Measurements from ENCODE around the gene H3-3A. TPM values are rescaled to one million over a fixed set of nuclear protein-coding genes. Genes with fewer than 3 reads are reported as not detected.

H3-3A gene
- total RNA-seq, 4 donors from 2014 or later: 304 to 569 (median 410) TPM

DNA sequence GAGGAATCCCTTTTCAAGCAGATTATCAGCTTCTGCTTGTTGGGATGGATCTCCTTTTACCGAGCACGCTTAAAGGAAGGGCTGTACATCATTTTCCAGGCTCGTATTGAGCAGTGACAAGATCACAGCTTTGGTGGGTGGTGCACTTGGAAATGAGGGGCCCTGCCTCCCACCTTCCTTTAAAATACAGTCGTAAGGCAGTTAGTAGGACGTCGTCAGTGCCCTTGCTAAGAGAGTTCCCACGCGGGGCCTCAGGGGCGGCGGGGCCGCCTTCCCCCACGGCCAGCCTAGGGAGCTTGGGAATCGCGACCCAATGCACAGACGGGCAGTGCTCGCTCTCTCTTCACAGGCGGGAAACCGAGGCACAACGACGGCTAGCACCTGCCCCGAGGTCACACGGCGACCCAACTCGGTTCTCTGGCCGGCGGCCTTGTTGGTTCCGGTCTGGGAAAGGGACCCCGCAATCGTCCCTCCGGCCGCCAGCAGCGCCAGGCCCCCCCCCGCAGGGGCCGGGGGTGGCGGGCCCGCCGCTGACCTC, 58.6 kb downstream of the H3-3A start:
- intact Hi-C loops (cut with DNase I; ENCODE audit: low total_unique reads): loop anchor here (1.0 to 5.0 kb wide), 2 partner anchors 57 to 81 kb away; no protein-coding TSS in a partner anchor
- no peak for DNase-seq (ENCODE audit: low spot score in 2 of 2)
- H3K4me3 ChIP-seq (ENCODE audit: low read depth, poor library complexity, severe bottlenecking): peak overlapping the region; percentile 45
- TF ChIP-seq, protein P1, sequence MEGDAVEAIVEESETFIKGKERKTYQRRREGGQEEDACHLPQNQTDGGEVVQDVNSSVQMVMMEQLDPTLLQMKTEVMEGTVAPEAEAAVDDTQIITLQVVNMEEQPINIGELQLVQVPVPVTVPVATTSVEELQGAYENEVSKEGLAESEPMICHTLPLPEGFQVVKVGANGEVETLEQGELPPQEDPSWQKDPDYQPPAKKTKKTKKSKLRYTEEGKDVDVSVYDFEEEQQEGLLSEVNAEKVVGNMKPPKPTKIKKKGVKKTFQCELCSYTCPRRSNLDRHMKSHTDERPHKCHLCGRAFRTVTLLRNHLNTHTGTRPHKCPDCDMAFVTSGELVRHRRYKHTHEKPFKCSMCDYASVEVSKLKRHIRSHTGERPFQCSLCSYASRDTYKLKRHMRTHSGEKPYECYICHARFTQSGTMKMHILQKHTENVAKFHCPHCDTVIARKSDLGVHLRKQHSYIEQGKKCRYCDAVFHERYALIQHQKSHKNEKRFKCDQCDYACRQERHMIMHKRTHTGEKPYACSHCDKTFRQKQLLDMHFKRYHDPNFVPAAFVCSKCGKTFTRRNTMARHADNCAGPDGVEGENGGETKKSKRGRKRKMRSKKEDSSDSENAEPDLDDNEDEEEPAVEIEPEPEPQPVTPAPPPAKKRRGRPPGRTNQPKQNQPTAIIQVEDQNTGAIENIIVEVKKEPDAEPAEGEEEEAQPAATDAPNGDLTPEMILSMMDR (IDR thresholded peaks at IDR 0.05): no peak
- TF ChIP-seq POLR2A (IDR thresholded peaks at IDR 0.05): no peak
- 21 to 23% methylated on average over 23 to 25 of the region's 37 CpGs for WGBS, 2 donors

Other genes starting within 250 kb of the H3-3A start
- 10 to 100 TPM; 29.1 to 49.1 (median 42.9) TPM for gene TMEM63A, start 180.3 kb upstream of the H3-3A start, total RNA-seq
- gene LEFTY1, start 173.6 kb upstream of the H3-3A start, total RNA-seq: 1 to 10 TPM in 1 of 4 donors, under 1 TPM in 2, not detected in 1; 0.19 to 1.2 (median 0.39) TPM
- gene PYCR2, start 138.5 kb upstream of the H3-3A start, total RNA-seq: 10 to 100 TPM; 35.4 to 43.1 (median 37.9) TPM
- under 1 TPM in 2 of 4 donors, not detected in 2; 0.16 to 0.86 TPM for gene LEFTY2, start 121.5 kb upstream of the H3-3A start, total RNA-seq
- gene SDE2, start 63.4 kb upstream of the H3-3A start, total RNA-seq: 10 to 100 TPM; 26.2 to 32.7 (median 30.9) TPM
- gene ACBD3, start 124.0 kb downstream of the H3-3A start, total RNA-seq: 10 to 100 TPM; 39.7 to 57.6 (median 49.9) TPM
- gene MIXL1, start 160.9 kb downstream of the H3-3A start, total RNA-seq: not detected
- 1 to 10 TPM; 3.8 to 5.7 (median 4.9) TPM for gene LIN9, start 246.4 kb downstream of the H3-3A start, total RNA-seq